HG03342 (cell line): ENCODE data around the gene BCL2L1.
A peak's percentile ranks its signal among the peaks of the same experiment; 100 is the strongest.
"Not testable (repeated sequence)": the region's sequence is repeated elsewhere in the genome, so short reads cannot be mapped to it uniquely, and the experiment has no call there.

Experiments
- ATAC-seq: cut with Tn5 transposase; IDR thresholded peaks from one replicate; pipeline ENCODE4 v1.9.1; 2021; ENCODE audit warnings: mild to moderate bottlenecking, moderate library complexity; ENCODE audit not compliant: unreplicated experiment

Gene BCL2L1

DNA sequence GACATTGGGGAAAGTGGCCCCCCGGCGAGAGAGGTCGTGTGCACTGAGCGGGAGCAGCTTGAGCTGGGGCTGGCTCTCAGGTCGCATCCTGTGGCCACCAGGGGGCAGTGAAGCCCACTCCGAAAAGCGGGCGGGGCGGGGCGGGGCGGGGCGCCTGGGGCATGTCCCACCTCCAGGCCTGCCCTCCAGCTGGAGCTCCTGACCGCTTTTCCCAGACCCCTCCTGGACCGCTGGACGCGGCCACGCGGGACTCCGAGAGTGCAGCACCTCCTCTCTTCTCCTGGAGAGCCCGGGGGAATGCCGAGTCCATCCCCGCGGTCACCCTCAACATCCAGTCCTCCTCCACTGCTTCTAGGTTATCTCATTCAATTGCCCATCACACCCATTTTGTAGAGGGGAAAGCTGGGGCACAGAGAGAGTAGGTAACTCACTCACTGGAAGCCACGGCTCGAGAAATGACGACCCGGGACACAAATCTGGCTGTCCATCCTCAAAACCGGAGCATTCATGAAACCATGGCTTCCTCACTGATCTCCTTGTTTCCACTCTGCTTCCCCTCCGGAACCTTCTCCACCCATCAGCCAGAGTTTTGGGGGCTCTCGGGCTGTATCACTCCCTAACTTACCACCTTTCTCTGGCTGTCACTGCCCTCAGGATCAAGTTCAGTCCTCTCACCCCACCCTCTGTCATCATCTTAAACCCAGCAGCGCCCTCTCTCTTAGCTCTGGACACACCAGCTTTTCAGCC is 60.9 kb downstream of the BCL2L1 start:
- peak; percentile 58 for ATAC-seq

DNA sequence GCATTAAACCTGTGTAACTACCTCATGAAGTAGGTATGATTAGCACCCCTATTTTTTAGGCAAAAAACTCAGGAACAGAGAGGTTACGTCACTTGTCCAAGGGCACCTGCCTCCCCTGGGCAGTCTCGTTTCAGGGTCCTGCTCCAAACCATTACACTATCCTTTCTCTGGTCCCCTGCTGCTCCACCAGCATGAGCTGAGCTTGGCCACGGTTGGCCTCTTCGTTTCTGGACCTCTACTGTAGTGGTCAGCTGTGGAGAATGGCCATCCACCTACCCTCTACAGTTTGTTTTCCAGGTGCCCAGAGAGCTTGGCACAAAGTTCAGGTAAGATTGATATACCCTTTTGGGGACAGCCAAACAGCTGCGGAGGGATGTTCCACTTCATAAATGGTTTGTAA is 68.1 kb downstream of the BCL2L1 start:
- no peak for ATAC-seq

- ATAC-seq = no peak
These were observed 69.1 kb downstream of the BCL2L1 start for GRCh38 chr20:31653561-31653960.

DNA sequence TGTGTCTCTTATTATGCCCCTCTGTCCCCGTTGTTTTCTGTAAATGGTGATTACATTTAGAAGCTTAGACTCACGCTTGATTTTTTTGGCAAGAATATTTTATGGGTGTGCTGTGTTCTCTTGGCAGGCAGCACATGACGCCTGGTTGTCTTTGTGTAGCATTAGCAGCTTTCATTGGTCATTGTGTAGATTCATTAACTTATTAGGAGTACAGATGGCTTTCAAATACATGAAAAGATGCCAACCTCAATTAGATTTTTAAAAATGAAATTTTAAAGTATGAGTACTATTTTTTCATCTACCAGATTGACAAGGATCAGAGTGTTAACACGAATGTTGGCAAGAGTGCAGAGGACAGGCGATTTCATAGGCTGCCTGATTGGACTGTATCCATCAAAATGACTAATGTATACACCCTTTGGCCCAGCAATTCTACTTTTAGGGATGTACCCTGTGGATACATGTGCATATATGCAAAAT is 69.7 kb downstream of the BCL2L1 start:
- ATAC-seq = no peak

DNA sequence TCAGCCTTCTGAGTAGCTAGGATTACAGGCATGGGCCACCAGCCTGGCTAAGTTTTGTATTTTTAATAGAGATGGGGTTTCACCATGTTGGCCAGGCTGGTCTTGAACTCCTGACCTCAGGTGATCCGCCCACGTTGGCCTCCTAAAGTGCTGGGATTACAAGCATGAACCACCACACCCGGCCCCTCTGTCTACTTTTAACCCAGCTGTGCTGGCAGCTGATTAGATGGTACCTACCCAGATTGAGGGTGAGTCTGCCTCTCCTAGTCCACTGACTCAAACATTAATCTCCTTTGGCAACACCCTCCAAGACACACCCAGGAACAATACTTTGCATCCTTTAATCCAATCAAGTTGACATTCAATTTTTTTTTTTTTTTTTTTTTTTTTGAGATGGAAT is 74.6 kb downstream of the BCL2L1 start:
- ATAC-seq = not testable (repeated sequence)

DNA sequence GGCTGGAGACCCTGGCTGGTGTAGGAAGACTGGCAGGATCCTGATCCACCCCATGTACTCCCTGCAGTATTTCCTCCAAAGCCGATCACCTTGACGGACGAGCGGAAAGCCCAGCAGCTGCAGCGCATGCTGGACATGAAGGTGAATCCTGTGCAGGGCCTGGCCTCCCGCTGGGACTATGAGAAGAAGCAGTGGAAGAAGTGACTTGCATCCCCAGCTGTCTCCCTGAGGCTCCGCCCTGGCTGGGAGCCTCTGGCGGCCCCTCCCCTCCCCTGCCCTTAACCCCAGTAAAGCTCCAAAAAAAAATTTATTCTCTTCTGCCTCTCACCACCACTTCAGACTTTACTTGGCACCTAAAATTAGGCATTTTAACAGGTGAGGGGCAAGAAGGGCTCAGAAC is 78.0 kb downstream of the BCL2L1 start:
- no peak for ATAC-seq

DNA sequence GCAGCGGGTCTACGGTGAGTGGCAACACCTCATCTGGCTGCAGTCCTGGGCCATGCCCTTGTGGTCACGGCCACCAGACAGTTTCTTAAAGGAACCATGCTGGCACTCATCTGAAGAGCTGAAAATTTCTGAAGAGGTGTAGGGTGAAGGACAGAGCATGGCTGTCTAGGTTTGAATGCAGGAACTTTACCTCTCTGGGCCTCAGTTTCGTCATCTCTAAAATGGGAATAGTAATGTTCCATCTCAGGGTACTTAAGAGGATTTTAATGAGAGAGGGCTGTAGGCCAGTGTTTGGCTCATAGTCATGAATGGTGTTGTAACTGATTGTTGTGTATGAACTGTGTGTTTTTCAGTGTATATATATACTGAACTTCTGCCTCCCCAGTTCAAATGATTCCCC is 79.1 kb downstream of the BCL2L1 start:
- ATAC-seq = no peak

GRCh38 chr20:31642837-31643236 is 79.8 kb downstream of the BCL2L1 start:
- no peak for ATAC-seq

GRCh38 chr20:31641391-31641790 is 81.3 kb downstream of the BCL2L1 start:
- ATAC-seq = no peak

GRCh38 chr20:31640259-31640658 is 82.4 kb downstream of the BCL2L1 start:
- ATAC-seq = no peak

DNA sequence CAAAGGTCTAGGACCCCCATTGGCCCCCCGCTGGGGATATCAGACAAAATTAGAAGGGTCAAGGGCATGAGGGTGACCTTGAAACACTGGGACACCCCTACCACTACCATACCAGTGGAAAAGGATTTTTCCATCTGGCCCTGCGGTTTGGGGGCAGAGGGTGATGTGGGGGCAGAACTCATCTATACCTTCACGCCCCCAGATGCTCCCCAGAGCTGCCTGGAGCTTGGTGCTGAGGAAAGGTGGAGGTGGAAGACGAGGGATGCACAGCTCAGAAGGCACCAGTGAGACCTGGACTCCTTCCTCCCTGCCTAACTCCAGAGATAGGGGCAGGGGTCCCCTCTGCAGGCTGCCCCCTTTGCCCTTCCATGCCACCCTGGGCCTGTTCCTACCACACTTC is 83.9 kb downstream of the BCL2L1 start:
- ATAC-seq = no peak

GRCh38 chr20:31638317-31638716 is 84.4 kb downstream of the BCL2L1 start:
- no peak for ATAC-seq

DNA sequence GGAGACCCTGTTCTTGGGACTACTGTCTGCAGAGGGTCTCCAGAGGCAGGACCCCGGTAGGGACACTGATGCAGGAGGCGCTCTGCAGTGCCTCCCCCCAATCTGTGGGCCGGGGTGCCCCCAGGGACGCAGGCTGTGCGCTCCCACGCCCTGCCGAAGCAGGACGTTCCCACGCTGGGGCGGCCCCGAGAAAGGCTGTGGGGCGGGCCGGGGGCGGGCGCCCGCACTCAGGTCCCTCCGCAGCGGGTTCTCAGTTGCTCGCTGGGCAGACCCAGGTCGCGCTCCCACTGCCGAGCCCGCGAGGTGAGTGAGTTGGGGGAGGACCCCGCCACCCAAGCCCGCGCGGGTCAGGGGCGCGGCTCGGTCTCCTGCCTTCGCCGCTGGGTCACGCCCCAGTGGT is 85.0 kb downstream of the BCL2L1 start, which contains the start of gene COX4I2:
Gene COX4I2 (plus strand): TSS at position 253 of the 400 bp plus-strand sequence. CDS start 1,106 bp downstream, outside the sequence.
- ATAC-seq = no peak

- ATAC-seq = no peak
These were observed 89.2 kb downstream of the BCL2L1 start for GRCh38 chr20:31633339-31633914.

GRCh38 chr20:31632548-31633338 is 89.9 kb downstream of the BCL2L1 start:
- no peak for ATAC-seq

DNA sequence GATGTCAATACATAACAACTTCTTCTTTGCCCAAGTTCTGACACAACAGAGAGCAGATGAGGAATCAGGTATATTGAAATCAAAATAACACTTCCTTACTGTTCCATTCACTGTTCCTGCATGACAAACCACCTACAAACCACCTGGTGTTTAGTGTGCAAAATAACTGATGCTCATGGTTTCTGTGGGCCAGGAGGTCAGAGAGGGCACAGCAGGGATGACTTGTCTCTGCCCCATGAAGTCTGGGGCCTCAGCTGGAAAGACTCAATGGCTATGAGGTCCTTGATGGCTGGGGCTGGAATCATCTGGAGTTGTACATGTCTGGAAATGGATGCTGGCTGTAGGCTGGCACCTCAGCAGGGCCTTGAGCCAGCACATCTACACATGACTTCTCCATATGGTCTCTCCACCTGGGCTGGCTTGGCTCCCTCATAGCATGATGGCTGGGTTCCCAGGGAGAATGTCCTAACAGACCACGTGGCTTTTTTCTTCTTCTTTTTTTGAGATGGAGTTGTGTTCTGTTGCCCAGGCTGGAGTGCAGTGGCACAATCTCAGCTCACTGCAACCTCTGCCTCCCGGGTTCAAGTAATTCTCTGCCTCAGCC is 92.4 kb downstream of the BCL2L1 start:
- no peak for ATAC-seq

GRCh38 chr20:31628057-31628456 is 94.6 kb downstream of the BCL2L1 start:
- not testable (repeated sequence) for ATAC-seq

DNA sequence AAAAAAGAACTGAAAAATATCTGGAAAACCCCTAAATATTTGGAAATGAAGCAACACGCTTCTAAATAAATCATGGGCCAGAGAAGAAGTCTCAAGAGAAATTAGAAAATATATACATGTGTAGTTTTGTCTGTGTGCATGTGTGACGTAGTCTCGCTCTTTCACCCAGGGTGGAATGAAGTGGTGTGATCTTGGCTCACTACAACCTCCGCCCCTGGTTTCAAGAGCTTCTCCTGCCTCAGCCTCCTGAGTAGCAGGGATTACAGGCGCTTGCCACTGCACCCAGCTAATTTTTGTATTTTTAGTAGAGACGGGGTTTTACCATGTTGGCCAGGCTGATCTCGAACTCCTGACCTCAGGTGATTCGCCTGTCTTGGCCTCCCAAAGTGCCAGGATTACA is 96.1 kb downstream of the BCL2L1 start:
- not testable (repeated sequence) for ATAC-seq

DNA sequence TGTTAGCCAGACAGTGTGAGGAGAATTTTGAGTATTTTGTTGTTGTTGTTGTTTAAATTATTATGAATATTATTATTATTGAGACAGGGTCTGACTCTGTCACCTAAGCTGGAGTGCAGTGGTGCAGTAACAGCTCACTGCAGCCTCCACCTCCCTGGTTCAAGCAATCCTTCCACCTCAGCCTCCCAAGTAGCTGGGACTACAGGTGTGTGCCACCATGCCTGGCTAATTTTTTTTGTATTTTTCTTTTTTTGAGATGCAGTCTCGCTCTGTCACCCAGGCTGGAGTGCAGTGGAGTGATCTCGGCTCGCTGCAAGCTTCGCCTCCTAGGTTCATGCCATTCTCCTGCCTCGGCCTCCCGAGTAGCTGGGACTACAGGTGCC is 99.6 kb downstream of the BCL2L1 start:
- ATAC-seq = not testable (repeated sequence)

DNA sequence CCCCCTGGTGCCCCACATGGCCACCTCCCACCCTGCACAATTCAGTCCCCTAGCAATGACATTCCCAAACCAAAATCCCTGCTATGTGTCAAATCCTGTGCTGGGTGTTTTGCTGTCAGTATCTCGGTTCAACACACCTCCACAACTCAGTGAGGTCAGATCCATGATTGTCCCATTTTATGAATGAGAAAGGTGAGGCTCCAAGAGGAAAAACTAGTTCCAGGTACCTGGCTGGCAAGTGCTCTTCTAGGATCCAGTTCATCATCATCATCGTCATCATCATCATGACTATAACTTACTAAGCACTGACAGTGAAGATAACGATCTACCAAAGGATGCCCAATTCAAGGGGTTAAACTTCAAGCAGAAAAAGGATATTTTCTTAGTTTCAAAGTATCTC is 102.4 kb downstream of the BCL2L1 start:
- no peak for ATAC-seq

- no peak for ATAC-seq
These were observed 105.1 kb downstream of the BCL2L1 start for GRCh38 chr20:31617432-31618104.
